Measurements from ENCODE around the gene HOXA11. TPM values are rescaled to one million over a fixed set of nuclear protein-coding genes. Genes with fewer than 3 reads are reported as not detected.

The HOXA11 gene
- total and polyA plus RNA-seq, 5 donors: not detected

DNA sequence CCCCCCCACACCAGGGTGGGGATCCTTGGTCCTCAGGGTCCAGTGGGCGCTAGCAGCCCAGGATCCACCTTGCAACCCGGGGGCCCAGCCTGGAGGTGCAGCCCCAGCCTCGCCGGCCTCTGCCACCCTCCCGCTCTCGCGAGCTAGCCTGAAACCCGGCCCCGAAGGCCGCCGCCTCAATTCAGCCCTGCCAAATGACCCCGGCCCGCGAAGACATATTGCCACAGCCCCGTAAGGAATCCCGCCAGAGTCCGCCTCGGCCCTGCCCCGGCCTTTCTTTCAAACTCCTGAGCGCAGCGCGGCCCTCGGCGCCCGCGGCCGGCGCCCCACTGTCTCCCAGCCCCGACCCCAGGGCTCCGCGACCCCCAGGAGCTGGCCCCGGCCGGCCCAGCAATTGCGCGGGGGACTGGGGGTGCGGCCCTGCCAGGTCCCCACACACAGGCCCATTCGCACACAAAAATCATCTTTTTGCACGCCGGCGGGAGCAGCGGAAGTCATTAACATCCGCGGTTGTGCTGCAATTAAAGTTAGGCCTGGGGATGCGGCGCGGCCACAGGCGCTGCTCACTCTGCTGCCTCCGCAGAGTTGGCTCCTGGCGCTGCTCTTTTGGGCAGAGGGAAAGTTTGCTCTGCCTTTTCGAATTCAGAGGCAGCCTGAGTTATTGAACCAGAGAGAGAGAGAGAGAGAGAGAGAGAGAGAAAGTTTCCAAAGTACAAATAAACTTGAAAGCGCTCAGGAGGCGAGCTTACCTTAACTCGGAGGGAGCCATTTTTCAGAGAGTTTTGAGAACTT lies 45.5 kb downstream of the HOXA11 start:
- H3K4me3 ChIP-seq (ENCODE audit: low read length): no peak overlapping the region
- no peaks in the 10 kb centered on the region for H3K9me3 ChIP-seq (ENCODE audit: control insufficient read depth, low read length)
- intact Hi-C loops (cut with DNase I): no loop called here
- DNase-seq (no peak), ATAC-seq (no peak)
- WGBS: 32% methylated on average over 53 of the region's 53 CpGs
- peaks cover 3% of the 10 kb centered on the region for H3K27me3 ChIP-seq (ENCODE audit: control insufficient read depth, insufficient read depth)
- H3K4me1 ChIP-seq (ENCODE audit: control insufficient read depth, insufficient read depth, low read length): no peaks in the 10 kb centered on the region
- no peak overlapping the region for H3K27ac ChIP-seq (ENCODE audit: low read length)

DNA sequence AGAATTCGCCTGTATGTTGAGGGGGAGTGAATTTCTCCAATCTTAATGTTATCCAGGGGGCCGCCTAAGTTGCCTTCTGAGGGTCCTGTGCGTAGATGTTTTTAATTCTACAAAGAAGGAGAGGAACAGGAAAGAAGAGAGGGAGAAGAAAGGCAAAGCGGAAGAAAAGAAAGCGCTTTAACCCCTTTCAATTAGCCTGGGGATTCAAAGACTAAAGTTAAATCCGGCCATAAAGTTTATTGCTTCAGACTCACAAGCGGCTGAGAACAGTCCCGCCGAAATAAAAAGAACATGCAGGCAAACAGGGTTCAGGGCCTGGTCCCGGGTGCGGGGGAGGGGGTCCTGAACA lies 46.1 kb downstream of the HOXA11 start:
- no peak for DNase-seq
- intact Hi-C loops (cut with DNase I): no loop called here
- no peak for ATAC-seq
- peaks cover 2% of the 10 kb centered on the region for H3K27me3 ChIP-seq (ENCODE audit: control insufficient read depth, insufficient read depth)
- H3K4me3 ChIP-seq (ENCODE audit: low read length): no peak overlapping the region
- H3K9me3 ChIP-seq (ENCODE audit: control insufficient read depth, low read length): no peaks in the 10 kb centered on the region
- 56% methylated on average over 11 of the region's 11 CpGs for WGBS
- no peaks in the 10 kb centered on the region for H3K4me1 ChIP-seq (ENCODE audit: control insufficient read depth, insufficient read depth, low read length)
- no peak overlapping the region for H3K27ac ChIP-seq (ENCODE audit: low read length)

DNA sequence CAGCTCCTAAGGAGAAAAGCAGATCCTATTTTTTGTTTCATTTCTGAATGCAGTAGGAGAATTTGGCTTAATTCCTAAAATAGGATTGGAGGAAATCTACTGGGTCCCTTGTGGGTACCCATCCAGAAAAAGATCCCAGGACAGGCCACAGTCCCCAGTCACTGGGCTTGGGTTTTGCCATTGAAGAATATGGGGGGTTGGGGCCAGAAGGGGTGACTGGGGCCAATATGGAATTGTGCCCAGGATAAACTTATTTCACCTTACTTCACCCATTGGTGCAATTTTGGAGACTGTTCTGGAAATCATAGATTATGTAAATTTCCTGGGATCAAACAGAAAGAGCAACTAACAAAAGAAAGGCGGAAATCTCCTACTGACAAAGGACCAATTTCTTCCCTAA lies 46.6 kb downstream of the HOXA11 start:
- Histone ChIP-seq H3K27me3 (ENCODE audit: control insufficient read depth, insufficient read depth) (no peaks in the 10 kb centered on the region), H3K9me3 (ENCODE audit: control insufficient read depth, low read length) (no peaks in the 10 kb centered on the region), H3K4me3 (ENCODE audit: low read length) (no peak overlapping the region), H3K27ac (ENCODE audit: low read length) (no peak overlapping the region), H3K4me1 (ENCODE audit: control insufficient read depth, insufficient read depth, low read length) (no peaks in the 10 kb centered on the region)
- WGBS: 68% methylated on average over 1 of the region's 1 CpG
- intact Hi-C loops (cut with DNase I): no loop called here
- ATAC-seq (no peak), DNase-seq (no peak)

DNA sequence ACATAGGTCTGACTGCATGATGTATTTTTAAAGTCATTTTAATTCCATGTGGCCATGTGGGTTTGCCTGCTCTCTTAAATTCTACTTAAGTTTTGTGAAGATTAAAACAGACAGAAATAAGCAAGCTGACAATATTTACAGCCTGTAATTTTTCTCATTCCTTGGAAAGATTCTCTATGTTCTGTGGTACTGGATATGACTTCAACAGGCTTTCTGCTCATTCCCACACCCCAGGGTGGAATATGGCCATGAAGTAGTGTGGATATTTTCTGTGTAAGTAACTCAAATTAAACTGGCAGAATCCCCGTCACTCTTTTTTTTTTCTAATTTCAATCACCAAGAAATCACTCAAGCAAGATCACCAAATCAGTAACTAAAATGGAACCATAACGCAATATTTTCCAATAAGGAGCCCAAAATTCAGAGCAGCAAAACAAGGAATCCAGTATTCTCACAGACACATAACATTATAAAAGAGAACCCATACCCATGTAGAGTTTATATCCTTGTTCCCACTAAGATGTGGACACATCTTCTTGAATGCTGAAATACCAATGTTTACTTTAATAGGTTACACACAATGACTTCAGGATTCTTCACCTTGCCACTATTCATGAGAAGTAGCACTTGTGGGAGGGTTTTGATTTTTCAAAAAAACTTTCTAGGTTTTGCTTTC lies 47.3 kb downstream of the HOXA11 start:
- 55% methylated on average over 2 of the region's 2 CpGs for WGBS
- DNase-seq (no peak), ATAC-seq (no peak)
- Histone ChIP-seq H3K27me3 (ENCODE audit: control insufficient read depth, insufficient read depth) (no peaks in the 10 kb centered on the region), H3K4me3 (ENCODE audit: low read length) (no peak overlapping the region), H3K9me3 (ENCODE audit: control insufficient read depth, low read length) (no peaks in the 10 kb centered on the region), H3K27ac (ENCODE audit: low read length) (no peak overlapping the region), H3K4me1 (ENCODE audit: control insufficient read depth, insufficient read depth, low read length) (no peaks in the 10 kb centered on the region)
- intact Hi-C loops (cut with DNase I): no loop called here

DNA sequence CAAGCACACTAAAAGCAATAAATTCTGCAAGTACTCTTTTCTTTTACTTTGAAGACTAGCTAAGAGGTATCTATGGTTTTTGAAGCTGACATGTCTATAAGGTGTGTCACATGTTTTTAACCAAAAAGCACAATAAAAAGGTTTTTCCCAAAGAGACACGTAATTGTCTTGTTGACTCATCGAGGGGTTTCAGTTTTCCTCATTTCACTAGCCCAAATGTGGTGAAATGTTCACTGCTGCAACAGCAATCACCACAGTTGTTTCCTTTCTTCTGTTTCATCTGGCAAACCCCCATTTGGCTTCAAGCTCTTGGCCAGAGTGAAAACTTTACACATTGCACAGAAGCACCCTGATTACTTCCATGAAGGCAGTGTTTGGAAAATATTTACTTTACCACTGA lies 50.6 kb downstream of the HOXA11 start:
- intact Hi-C loops (cut with DNase I): no loop called here
- DNase-seq (no peak), ATAC-seq (no peak)
- H3K9me3 ChIP-seq (ENCODE audit: control insufficient read depth, low read length): no peaks in the 10 kb centered on the region
- H3K27me3 ChIP-seq (ENCODE audit: control insufficient read depth, insufficient read depth): no peaks in the 10 kb centered on the region
- H3K4me3 ChIP-seq (ENCODE audit: low read length): no peak overlapping the region
- H3K27ac ChIP-seq (ENCODE audit: low read length): no peak overlapping the region
- H3K4me1 ChIP-seq (ENCODE audit: control insufficient read depth, insufficient read depth, low read length): no peaks in the 10 kb centered on the region
- 26% methylated on average over 2 of the region's 2 CpGs for WGBS

DNA sequence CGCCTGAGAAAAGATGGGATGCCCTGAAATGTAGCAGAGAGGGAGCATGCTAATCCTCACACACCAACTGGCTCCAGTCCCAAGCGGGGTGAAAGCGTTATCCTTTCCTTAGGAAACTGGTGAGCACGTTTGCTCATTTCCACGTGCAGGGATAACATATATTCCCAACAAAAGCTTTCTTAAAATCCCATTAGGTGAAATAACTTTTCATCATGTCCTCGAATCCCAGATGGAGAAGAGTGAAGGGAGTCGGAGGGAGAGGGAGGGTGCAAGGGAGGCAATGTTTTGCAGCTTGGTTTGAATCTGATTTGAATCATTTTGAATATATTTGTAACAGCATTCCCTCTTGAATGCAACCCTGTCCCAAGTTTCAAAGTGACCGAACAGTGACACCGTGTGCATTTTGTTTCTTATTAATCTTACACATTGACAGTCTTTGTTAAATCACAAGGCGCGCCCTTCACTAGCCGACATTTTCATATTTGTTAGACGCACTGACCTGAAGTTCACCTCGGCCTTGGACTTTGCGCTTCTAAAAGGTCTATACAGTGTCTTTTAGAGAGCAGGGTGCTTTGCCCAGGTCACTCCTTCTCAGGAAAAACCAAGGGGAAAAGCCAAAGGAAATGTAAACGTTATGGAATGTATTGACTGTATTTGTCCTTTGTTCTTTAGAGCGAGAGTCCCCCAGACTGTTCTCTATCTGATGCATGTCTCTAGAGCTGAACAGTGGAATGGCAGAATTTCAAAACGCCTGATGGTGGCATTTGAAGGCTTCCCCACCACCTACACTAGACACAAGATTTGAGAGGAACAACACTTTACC lies 51.4 kb downstream of the HOXA11 start:
- no peak overlapping the region for H3K27ac ChIP-seq (ENCODE audit: low read length)
- H3K4me1 ChIP-seq (ENCODE audit: control insufficient read depth, insufficient read depth, low read length): no peaks in the 10 kb centered on the region
- WGBS: 28% methylated on average over 18 of the region's 18 CpGs
- no peak overlapping the region for H3K4me3 ChIP-seq (ENCODE audit: low read length)
- ATAC-seq (no peak), DNase-seq (no peak)
- H3K27me3 ChIP-seq (ENCODE audit: control insufficient read depth, insufficient read depth): no peaks in the 10 kb centered on the region
- H3K9me3 ChIP-seq (ENCODE audit: control insufficient read depth, low read length): no peaks in the 10 kb centered on the region
- intact Hi-C loops (cut with DNase I): no loop called here

DNA sequence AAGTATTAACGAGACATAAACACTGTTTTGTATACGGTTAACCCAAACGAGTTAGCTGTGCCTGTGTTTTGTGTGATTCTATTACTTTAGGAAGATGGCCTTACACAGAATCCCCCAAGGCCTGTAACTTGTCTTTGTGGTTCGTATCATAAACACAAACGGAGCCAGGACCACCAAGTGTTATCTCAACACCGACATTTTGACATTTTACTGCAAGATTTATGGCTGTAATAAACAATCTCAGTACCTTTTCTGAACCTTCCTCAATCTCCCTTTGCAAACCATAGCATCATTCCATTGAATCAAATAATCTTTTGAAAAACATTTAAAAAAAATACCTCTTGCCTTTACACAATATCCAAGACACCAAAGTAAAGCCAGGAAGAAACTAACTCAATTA lies 52.1 kb downstream of the HOXA11 start:
- DNase-seq (no peak), ATAC-seq (no peak)
- Histone ChIP-seq H3K27me3 (ENCODE audit: control insufficient read depth, insufficient read depth) (no peaks in the 10 kb centered on the region), H3K27ac (ENCODE audit: low read length) (no peak overlapping the region), H3K4me1 (ENCODE audit: control insufficient read depth, insufficient read depth, low read length) (no peaks in the 10 kb centered on the region), H3K9me3 (ENCODE audit: control insufficient read depth, low read length) (no peaks in the 10 kb centered on the region), H3K4me3 (ENCODE audit: low read length) (no peak overlapping the region)
- WGBS: 39% methylated on average over 6 of the region's 6 CpGs
- intact Hi-C loops (cut with DNase I): no loop called here

DNA sequence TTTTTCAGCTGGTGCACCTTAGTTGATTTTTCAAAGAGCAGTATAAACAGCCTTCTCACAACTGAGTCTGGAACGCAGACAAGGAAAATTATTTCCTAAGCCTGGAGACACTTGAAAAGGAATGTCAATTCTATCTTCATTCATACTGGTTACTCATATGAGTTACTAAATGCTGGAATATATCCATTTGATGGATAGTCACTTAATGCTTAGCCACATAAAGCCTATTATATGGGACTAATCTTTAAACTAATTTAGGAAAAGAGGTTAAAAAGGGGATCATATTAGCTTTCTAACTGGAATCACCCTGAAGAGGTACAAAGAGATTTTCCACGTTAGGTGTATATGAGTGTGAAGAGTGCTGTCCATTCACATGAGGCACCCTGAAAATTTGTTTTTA lies 52.8 kb downstream of the HOXA11 start:
- DNase-seq: no peak
- 57% methylated on average over 2 of the region's 2 CpGs for WGBS
- no peaks in the 10 kb centered on the region for H3K4me1 ChIP-seq (ENCODE audit: control insufficient read depth, insufficient read depth, low read length)
- no peaks in the 10 kb centered on the region for H3K27me3 ChIP-seq (ENCODE audit: control insufficient read depth, insufficient read depth)
- no peak overlapping the region for H3K27ac ChIP-seq (ENCODE audit: low read length)
- H3K4me3 ChIP-seq (ENCODE audit: low read length): no peak overlapping the region
- no peaks in the 10 kb centered on the region for H3K9me3 ChIP-seq (ENCODE audit: control insufficient read depth, low read length)
- intact Hi-C loops (cut with DNase I): no loop called here
- ATAC-seq: no peak

DNA sequence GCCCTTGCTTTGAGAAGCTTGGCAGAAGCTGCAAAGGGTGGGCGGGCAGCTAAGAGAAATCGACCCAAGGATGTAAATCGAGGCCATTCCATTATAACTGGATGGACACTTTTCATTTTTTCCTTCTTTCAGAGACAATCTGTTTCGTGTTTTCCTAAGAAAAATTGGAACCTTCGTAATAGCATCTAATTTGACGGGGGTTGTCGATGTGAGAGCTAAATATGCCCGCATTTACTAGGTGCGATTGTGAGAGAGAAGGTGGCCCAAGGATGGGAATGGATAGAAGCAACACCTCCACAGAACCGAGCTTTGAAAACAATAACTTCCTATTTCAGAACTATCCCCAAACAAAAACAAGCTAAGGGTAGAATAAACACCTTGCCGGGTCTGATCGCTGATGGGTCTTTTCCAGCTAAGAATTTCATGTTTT lies 53.6 kb downstream of the HOXA11 start:
- intact Hi-C loops (cut with DNase I): no loop called here
- Histone ChIP-seq H3K27ac (ENCODE audit: low read length) (no peak overlapping the region), H3K4me3 (ENCODE audit: low read length) (peak overlapping the region; percentile 61), H3K27me3 (ENCODE audit: control insufficient read depth, insufficient read depth) (no peaks in the 10 kb centered on the region), H3K4me1 (ENCODE audit: control insufficient read depth, insufficient read depth, low read length) (no peaks in the 10 kb centered on the region), H3K9me3 (ENCODE audit: control insufficient read depth, low read length) (no peaks in the 10 kb centered on the region)
- ATAC-seq (no peak), DNase-seq (no peak)
- WGBS: 29% methylated on average over 12 of the region's 12 CpGs
